Tibial nerve (tissue), 4 donors: ENCODE results near the gene HLCS. TPM values are rescaled to one million over a fixed set of nuclear protein-coding genes. Genes with fewer than 3 reads are reported as not detected.

Experiments
- DNase-seq, 2 donors: peaks; one replicate each; pipeline ENCODE4 v3.0.0-alpha.2; 2019; ENCODE audit warnings: low spot score in 2 of 2
- H3K27ac ChIP-seq, 4 donors: fragments of 200-600 bp; sonication (generic) in 3 of 4; one replicate each; pipeline ENCODE4 v1.5.1; 2017 to 2019; ENCODE audit warnings: mild to moderate bottlenecking in 1 of 4
- H3K27me3 ChIP-seq, 2 donors: fragments of 200-600 bp; sonication (generic) in 1 of 2; one replicate each; pipeline versions ENCODE4 v1.5.1 to v1.6.0; 2017 to 2019
- H3K36me3 ChIP-seq, 3 donors: fragments of 200-600 bp; sonication (generic); one replicate each; pipeline ENCODE4 v1.5.1; 2018 to 2019
- H3K4me1 ChIP-seq, 4 donors: fragments of 200-600 bp; sonication (generic) in 3 of 4; one replicate each; pipeline ENCODE4 v1.5.1; 2017 to 2019
- H3K4me3 ChIP-seq, 4 donors: fragments of 200-600 bp; sonication (generic) in 3 of 4; one replicate each; pipeline ENCODE4 v1.5.1; 2017 to 2019; ENCODE audit warnings: mild to moderate bottlenecking in 1 of 4, moderate library complexity in 1 of 4
- H3K9me3 ChIP-seq, 4 donors: fragments of 200-600 bp; sonication (generic) in 3 of 4; one replicate each; pipeline ENCODE4 v1.5.1; 2017 to 2019
- EP300 ChIP-seq, 2 donors: sonication (generic); formaldehyde crosslinking; IDR thresholded peaks; one replicate each; pipeline ENCODE4 v1.6.1; 2017; ENCODE audit warnings: antibody characterized with exemption in 2 of 2, mild to moderate bottlenecking in 1 of 2
- POLR2A ChIP-seq, 2 donors: fragments of 450-650 bp; IDR thresholded peaks; one replicate each; pipeline ENCODE4 v1.6.1; 2017; ENCODE audit warnings: antibody characterized with exemption in 2 of 2, mild to moderate bottlenecking in 2 of 2, moderate library complexity in 2 of 2
- WGBS, 2 donors: methylation state at CpG; one replicate each; pipeline ENCODE4 v1.1.5; 2018; 5-methylcytosine and 5-hydroxymethylcytosine counted together
- total RNA-seq, 4 donors: library from RNA; depleted of rRNA; stranded (reverse); fragments of >200 nt; gene quantifications; one replicate each; pipeline ENCODE4 v1.1.0, GENCODE V29; 2016
- TF ChIP-seq, protein P1 (sequence below), 5 experiments: fragments of 200-600 bp in 3 of 5; fragments of 450-650 bp in 2 of 5; sonication (generic) in 3 of 5; IDR thresholded peaks; one replicate each; pipeline ENCODE4 v1.5.1; 2016 to 2019; ENCODE audit warnings: antibody characterized with exemption in 5 of 5, mild to moderate bottlenecking in 3 of 5, moderate library complexity in 2 of 5

HLCS gene
- total RNA-seq, 4 donors from 2014 or later = 14.4 to 19.0 (median 17.4) TPM

- H3K4me3 ChIP-seq = no peak overlapping the region
- no peak for DNase-seq
- H3K27ac ChIP-seq = no peak overlapping the region
- peaks cover 0 to 2% (median 0%) of the 10 kb centered on the region in 4 donors for H3K4me1 ChIP-seq
- no peaks in the 10 kb centered on the region for H3K36me3 ChIP-seq
- H3K9me3 ChIP-seq = no peaks in the 10 kb centered on the region
- TF ChIP-seq, protein P1, sequence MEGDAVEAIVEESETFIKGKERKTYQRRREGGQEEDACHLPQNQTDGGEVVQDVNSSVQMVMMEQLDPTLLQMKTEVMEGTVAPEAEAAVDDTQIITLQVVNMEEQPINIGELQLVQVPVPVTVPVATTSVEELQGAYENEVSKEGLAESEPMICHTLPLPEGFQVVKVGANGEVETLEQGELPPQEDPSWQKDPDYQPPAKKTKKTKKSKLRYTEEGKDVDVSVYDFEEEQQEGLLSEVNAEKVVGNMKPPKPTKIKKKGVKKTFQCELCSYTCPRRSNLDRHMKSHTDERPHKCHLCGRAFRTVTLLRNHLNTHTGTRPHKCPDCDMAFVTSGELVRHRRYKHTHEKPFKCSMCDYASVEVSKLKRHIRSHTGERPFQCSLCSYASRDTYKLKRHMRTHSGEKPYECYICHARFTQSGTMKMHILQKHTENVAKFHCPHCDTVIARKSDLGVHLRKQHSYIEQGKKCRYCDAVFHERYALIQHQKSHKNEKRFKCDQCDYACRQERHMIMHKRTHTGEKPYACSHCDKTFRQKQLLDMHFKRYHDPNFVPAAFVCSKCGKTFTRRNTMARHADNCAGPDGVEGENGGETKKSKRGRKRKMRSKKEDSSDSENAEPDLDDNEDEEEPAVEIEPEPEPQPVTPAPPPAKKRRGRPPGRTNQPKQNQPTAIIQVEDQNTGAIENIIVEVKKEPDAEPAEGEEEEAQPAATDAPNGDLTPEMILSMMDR (IDR thresholded peaks at IDR 0.05) = no peak
- TF ChIP-seq EP300 (IDR thresholded peaks at IDR 0.05) (no peak), POLR2A (IDR thresholded peaks at IDR 0.05) (no peak)
- WGBS, 2 donors = 89 to 96% methylated on average over 4 of the region's 4 CpGs
- H3K27me3 ChIP-seq = no peaks in the 10 kb centered on the region
Observed at GRCh38 chr21:36834192-36834591, 132.3 kb downstream of the HLCS start.

- H3K9me3 ChIP-seq = no peaks in the 10 kb centered on the region
- no peak overlapping the region for H3K27ac ChIP-seq
- no peak overlapping the region for H3K4me3 ChIP-seq
- H3K27me3 ChIP-seq = no peaks in the 10 kb centered on the region
- TF ChIP-seq EP300 (IDR thresholded peaks at IDR 0.05) (no peak), POLR2A (IDR thresholded peaks at IDR 0.05) (no peak)
- TF ChIP-seq, protein P1 (IDR thresholded peaks at IDR 0.05) = no peak
- H3K36me3 ChIP-seq = peaks cover 0 to 5% (median 0%) of the 10 kb centered on the region in 3 donors
- H3K4me1 ChIP-seq = peaks cover 0 to 8% (median 0%) of the 10 kb centered on the region in 4 donors
- WGBS, 2 donors = 85 to 86% methylated on average over 8 of the region's 8 CpGs
- no peak for DNase-seq
Observed at GRCh38 chr21:36830100-36830499, 136.4 kb downstream of the HLCS start.

GRCh38 chr21:36828891-36829515 lies 137.5 kb downstream of the HLCS start:
- Histone ChIP-seq H3K9me3 (no peaks in the 10 kb centered on the region), H3K27me3 (no peaks in the 10 kb centered on the region), H3K36me3 (peaks cover 0 to 16% (median 0%) of the 10 kb centered on the region in 3 donors), H3K4me1 (peaks cover 0 to 8% (median 0%) of the 10 kb centered on the region in 4 donors), H3K27ac (no peak overlapping the region), H3K4me3 (no peak overlapping the region)
- WGBS, 2 donors = 72 to 74% methylated on average over 4 of the region's 4 CpGs
- DNase-seq = no peak
- TF ChIP-seq EP300 (IDR thresholded peaks at IDR 0.05) = no peak
- TF ChIP-seq, protein P1 (IDR thresholded peaks at IDR 0.05) = no peak
- no peak for TF ChIP-seq POLR2A (IDR thresholded peaks at IDR 0.05)

DNA sequence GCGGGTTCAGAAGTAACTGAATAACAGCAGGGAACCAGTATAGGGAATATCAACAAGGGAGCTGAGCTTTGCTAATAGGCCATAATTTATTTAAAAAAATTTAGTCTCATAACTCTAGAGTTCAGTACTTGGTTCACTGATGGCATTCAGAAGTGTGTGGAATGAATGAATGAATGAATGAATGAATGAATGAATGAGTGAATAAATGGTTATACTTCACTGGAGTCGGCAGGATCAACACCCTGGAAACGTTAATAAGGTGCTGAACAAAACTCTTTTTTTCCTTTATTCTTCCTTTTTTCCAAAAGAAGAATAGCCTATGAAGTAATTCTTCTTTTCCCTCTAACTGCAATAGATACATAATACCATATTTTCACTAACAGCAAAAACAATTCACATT lies 138.3 kb downstream of the HLCS start:
- H3K27ac ChIP-seq = no peak overlapping the region
- TF ChIP-seq, protein P1 (IDR thresholded peaks at IDR 0.05) = no peak
- TF ChIP-seq POLR2A (IDR thresholded peaks at IDR 0.05) = no peak
- no peak for TF ChIP-seq EP300 (IDR thresholded peaks at IDR 0.05)
- WGBS, 2 donors = 78 to 90% methylated on average over 3 of the region's 3 CpGs

DNA sequence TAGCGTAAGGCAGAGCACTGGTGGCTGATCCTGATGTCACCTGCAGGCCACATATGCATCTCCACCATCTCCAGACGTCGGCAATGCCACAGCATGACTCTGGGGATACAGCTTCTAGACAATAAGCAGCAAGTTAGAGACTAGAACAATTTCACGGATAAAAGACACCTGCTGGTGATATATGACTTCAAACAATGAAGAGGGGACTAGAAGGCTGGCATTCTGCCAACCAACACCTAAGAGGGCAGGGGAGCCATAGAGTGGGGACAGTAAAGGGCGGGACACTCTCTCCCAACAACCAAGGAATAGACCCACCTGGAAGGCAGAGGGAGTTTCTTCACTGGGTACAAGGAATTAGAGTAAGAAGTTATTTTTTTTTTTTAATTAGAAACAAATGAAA lies 140.8 kb downstream of the HLCS start:
- peaks cover 0 to 26% (median 0%) of the 10 kb centered on the region in 3 donors for H3K36me3 ChIP-seq
- DNase-seq = no peak
- TF ChIP-seq POLR2A (IDR thresholded peaks at IDR 0.05) (no peak), EP300 (IDR thresholded peaks at IDR 0.05) (no peak)
- TF ChIP-seq, protein P1 (IDR thresholded peaks at IDR 0.05) = no peak
- peaks cover 0 to 8% (median 0%) of the 10 kb centered on the region in 4 donors for H3K4me1 ChIP-seq
- no peaks in the 10 kb centered on the region for H3K27me3 ChIP-seq
- no peak overlapping the region for H3K27ac ChIP-seq
- 92 to 94% methylated on average over 5 of the region's 5 CpGs for WGBS, 2 donors
- H3K4me3 ChIP-seq = no peak overlapping the region
- peaks cover 0 to 2% (median 0%) of the 10 kb centered on the region in 4 donors for H3K9me3 ChIP-seq

More for the DNA sequence above, 138.3 kb downstream of the HLCS start:
- H3K4me3 ChIP-seq = no peak overlapping the region
- H3K4me1 ChIP-seq = peaks cover 0 to 8% (median 0%) of the 10 kb centered on the region in 4 donors
- H3K36me3 ChIP-seq = peaks cover 0 to 19% (median 0%) of the 10 kb centered on the region in 3 donors
- DNase-seq = no peak
- peaks cover 0 to 2% (median 0%) of the 10 kb centered on the region in 4 donors for H3K9me3 ChIP-seq
- no peaks in the 10 kb centered on the region for H3K27me3 ChIP-seq
